ENCODE results near the gene ZNF488. TPM values are rescaled to one million over a fixed set of nuclear protein-coding genes. Genes with fewer than 3 reads are reported as not detected.
"Not testable (repeated sequence)": the region's sequence is repeated elsewhere in the genome, so short reads cannot be mapped to it uniquely, and the experiment has no call there.

Gene ZNF488
- total RNA-seq = 0.93 and 1.3 TPM in 2 replicates

- intact Hi-C loops (cut with micrococcal nuclease) = loop anchor here (5.0 kb wide), 1 partner anchor 1277 kb away; no protein-coding TSS in a partner anchor
Observed at GRCh38 chr10:47384148-47384921, at the start of gene ZNF488. TSS of gene ZNF488 (minus strand) at chr10:47384293. CDS start at chr10:47368829, 15,464 bp downstream.

DNA sequence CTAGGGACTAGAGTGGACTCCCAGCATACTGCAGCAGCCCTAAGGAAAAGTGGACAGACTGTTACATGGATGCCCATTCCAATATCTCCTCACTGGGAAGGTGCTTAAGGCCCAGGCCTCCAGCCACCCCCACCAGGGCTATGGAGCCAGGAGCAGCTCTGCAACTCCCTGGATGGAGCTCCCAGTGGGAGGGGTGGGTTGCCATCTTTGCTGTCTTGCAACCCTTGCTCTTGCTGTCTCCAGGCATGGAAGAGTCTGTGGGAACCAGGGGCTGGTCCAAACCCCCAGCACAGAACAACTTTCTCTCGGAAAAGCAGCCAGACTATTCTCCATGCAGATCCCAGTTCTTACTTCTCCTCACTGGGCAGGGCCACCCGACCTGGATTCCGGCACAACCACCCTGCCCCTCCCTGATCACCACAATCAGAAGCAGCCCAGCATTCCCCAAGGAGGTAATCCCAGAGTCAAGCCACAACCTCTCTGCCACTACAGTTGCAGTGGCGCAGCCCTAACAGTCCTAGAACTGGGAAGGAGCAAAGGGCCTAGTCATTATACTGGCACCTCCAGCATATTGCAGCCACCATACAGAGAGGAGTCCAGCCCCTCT is 41.8 kb upstream of the ZNF488 start:
- intact Hi-C loops (cut with micrococcal nuclease) = no loop called here

DNA sequence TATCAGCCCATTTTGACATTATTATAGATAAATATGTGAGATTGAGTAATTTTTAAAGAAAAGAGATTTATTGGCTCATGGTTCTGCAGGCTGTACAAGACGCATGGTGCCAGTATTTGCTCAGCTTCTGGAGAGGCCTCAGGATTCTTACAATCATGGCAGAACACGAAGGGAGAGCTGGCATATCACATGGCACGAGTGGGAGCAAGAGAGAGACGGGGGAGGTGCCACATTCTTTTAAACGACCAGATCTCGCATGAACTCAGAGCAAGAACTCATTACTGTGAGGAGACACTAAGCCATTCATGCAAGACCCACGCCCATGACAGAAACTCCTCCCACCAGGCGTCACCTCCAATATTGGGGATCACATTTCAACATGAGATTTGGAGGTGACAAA is 40.1 kb upstream of the ZNF488 start:
- intact Hi-C loops (cut with micrococcal nuclease) = no loop called here

GRCh38 chr10:47423476-47423875 is 39.4 kb upstream of the ZNF488 start:
- intact Hi-C loops (cut with micrococcal nuclease) = no loop called here

DNA sequence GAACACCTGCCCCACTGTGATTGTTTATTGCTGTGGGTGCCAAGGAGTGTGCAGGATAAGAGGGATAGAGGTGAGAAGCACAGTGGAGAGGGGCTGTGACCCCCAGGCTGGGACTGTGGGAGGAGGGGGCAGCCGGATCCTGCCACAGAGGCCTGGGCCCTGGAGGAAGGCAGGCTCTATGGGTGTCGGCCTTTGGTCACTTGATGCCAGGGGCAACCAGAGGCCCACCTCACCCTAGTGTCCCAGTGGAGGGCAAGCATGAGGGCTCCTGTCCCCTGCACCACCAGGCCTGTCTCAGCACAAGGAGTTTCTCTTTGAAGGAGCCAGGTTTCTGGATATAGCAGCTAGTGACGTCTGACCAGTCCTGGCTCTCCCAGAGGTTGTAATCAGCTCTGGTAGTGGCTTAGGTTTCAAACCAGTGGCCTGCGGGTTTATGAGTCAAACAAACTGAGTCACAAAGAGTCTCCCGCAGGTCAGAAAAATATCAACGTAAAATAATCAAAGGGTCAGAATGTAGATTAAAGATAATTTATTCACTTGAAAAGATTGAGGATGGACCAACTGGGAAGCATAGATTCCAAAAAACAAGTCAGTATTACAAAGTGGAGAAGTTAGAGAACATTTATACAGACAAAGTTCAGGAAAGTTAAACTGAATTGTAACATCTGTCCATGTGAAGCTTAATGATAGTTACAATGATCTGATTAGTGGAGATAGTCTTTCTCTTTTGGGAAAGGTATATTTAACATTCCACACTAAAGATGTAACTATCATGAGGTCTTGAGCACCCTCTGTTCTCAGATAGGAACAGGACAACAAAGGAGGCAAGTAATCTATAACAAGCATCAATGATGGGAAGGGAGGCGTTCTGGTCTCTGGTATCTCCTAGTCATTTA is 37.2 kb upstream of the ZNF488 start:
- intact Hi-C loops (cut with micrococcal nuclease) = no loop called here

- intact Hi-C loops (cut with micrococcal nuclease) = no loop called here
Observed at GRCh38 chr10:47420305-47421056, 36.4 kb upstream of the ZNF488 start.

GRCh38 chr10:47419421-47419820 is 35.3 kb upstream of the ZNF488 start:
- intact Hi-C loops (cut with micrococcal nuclease) = no loop called here

DNA sequence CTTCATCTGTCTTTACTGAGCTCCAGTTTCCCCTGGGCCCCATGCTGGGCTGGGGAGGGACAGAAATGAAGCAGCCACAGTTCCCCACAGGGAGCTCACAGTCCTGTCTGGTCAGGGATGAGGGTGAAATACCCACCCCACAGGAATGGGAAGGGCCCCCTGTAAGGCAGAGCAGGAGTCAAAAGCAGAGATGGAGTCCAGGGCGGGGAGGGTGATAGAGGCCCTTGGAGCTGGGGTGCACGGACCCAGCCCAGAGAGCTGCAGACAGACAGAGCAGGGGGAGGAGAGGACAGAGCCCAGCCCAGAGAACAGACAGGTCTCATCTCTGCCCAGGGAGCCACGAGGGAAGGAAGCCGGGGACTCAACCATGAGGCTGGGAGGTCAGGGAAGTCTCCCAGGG is 34.9 kb upstream of the ZNF488 start:
- intact Hi-C loops (cut with micrococcal nuclease) = no loop called here

- intact Hi-C loops (cut with micrococcal nuclease) = no loop called here
Observed at GRCh38 chr10:47418321-47418720, 34.2 kb upstream of the ZNF488 start.

DNA sequence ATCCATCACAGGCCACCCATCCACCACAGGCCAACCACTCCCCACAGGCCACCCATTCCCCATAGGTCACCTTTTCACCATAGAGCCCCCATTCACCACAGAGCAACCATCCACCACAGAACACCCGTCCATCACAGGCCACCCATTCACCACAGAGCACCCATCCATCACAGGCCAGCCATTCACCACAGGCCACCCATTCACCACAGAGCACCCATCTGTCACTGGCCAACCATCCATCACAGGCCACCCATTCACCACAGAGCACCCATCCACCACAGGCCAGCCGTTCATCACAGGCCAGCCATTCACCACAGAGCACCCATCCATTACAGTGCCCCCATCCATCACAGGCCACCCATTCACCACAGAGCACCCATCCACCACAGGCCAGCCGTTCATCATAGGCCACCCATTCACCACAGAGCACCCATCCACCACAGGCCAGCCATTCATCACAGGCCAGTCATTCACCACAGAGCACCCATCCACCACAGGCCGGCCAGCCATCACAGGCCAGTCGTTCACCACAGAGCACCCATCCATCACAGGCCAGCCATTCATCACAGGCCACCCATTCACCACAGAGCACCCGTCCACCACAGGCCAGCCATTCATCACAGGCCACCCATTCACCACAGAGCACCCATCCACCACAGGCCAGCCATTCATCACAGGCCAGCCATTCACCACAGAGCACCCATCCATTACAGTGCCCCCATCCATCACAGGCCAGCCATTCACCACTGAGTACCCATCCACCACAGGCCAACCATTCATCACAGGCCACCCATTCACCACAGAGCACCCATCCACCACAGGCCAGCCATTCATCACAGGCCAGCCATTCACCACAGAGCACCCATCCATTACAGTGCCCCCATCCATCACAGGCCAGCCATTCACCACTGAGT is 32.5 kb upstream of the ZNF488 start:
- intact Hi-C loops (cut with micrococcal nuclease) = not testable (repeated sequence)

DNA sequence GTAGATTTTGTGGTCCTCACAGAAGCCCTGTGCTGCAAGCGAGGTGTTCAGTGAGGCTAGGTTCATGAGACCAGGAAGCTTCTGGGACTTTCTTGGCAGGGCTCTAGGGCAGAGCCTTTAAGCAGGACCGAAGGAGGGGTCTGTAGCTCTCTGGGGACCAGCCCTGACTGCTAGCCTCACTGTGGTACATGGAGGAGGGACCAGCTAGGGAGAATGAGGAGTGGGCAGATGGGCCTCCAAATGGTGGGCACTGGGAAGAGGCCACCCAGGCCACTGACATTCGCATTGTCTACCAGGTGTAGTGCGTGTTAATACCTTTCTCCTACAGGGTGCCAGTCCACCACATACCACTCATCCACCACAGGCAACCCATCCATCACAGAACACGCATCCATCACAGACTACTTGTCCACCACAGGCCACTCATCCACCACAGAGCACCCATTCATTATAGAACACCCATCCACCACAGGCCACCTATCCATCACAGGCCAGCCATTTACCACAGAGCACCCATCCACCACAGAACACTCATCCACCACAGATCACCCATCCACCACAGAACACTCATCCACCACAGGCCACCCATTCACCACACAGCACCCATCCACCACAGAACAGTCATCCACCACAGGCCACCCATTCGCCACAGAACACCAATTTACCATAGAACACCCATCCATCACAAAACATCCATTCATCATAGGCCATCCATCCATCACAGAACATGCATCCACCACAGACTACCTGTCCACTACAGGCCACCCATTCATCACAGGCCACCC is 31.6 kb upstream of the ZNF488 start:
- intact Hi-C loops (cut with micrococcal nuclease) = no loop called here

DNA sequence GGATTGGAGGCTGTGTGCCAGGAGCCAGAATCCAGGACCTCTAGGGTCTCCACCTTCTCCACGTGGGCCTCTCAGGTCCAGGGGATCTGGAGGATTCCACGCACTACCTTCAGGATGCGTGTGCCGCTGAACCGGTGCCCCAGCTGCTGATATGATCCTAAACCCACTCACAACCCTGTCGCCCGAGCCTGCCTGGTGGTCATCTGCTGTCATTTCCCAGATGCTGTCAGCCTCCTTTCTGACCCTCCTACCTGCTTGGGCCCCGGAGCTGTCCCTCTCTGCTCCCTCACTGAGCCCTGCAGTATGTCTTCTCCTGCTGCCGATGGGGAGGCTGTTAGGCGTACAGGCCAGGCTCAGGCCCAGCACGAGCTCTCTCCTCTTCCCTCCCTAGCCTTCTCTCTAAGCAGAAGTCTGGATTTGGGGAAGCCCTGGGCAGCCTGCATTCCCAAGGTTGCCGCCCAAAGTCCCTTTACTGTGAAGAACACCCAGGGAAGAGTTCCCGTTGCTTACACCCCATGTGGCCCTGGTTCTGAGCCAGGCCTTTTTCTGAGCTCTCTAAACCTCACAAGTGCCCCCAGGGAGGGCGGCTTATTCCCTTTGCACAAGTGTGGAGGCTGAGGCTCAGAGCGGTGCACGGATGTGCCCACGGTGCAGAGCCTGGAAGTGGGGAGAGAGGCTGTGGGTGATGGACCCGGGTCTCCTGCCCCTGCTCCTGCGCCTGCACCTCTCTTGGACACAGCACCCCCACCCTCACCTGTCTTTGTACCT is 30.8 kb upstream of the ZNF488 start:
- intact Hi-C loops (cut with micrococcal nuclease) = no loop called here

DNA sequence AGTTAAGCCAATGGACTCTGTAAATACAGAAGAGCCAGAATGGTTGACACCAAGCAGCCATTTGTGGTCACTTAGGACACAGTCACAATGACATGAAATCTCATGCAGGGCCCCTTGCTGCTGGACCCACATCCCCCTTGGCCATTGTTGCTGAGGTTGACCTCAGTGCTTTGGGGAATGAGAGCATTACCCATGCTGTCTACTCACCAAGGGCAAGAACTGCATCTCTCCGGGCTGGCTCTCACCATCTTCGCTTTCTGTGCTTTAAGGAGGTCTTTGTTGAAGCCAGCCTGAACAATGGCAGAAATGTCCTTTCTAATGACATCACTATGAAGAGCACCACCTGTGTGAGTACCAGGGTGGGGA is 30.1 kb upstream of the ZNF488 start:
- intact Hi-C loops (cut with micrococcal nuclease) = no loop called here

- intact Hi-C loops (cut with micrococcal nuclease) = no loop called here
Observed at GRCh38 chr10:47413531-47414226, 29.6 kb upstream of the ZNF488 start.

- intact Hi-C loops (cut with micrococcal nuclease) = no loop called here
Observed at GRCh38 chr10:47412869-47413268, 28.8 kb upstream of the ZNF488 start.

- intact Hi-C loops (cut with micrococcal nuclease) = no loop called here
Observed at GRCh38 chr10:47412177-47412730, 28.2 kb upstream of the ZNF488 start.

- intact Hi-C loops (cut with micrococcal nuclease) = no loop called here
Observed at GRCh38 chr10:47410862-47411261, 26.8 kb upstream of the ZNF488 start.

DNA sequence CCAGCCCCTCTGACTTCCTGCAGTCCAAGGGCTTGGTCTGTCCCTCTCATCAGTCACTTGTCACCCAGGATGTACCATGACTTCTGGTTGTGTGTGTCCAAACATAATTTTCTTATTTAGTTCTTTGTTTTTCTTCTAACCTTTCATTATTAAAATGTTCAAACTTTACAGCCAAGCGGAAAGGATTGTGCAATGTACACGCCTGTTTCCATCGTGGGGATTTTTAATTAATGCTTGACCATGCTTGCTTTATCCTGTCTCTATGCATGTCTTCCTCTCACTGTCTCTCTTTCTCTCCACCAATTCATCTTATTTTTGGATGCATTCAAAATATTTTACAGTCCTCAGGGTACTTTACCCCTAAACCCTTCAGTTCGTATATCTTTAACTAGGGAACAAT is 26.2 kb upstream of the ZNF488 start:
- intact Hi-C loops (cut with micrococcal nuclease) = no loop called here

Data from T-helper 2 cell treated with Interferon-gamma antibody and Interleukin-4, amounts not matched to agents 100 ng/mL and 5 ng/mL, for 36 hours (primary cell).